Fibroblast of mammary gland (primary cell): ENCODE measurements around the gene BANK1.

Experiments
- DNase-seq: peaks from one replicate; pipeline ENCODE4 v3.0.0-alpha.2; 2010; ENCODE audit warnings: low read depth
- H3K4me3 ChIP-seq: 2 replicates; pipeline ENCODE4 v1.5.1; 2011; ENCODE audit warnings: low read depth, mild to moderate bottlenecking, low read length, moderate library complexity; ENCODE audit not compliant: control insufficient read depth
- CTCF ChIP-seq: conservative IDR thresholded peaks from 2 replicates; pipeline ENCODE4 v1.5.1; 2011; ENCODE audit warnings: low read depth, low read length, inconsistent platforms; ENCODE audit not compliant: control insufficient read depth, insufficient read depth

The BANK1 gene

DNA sequence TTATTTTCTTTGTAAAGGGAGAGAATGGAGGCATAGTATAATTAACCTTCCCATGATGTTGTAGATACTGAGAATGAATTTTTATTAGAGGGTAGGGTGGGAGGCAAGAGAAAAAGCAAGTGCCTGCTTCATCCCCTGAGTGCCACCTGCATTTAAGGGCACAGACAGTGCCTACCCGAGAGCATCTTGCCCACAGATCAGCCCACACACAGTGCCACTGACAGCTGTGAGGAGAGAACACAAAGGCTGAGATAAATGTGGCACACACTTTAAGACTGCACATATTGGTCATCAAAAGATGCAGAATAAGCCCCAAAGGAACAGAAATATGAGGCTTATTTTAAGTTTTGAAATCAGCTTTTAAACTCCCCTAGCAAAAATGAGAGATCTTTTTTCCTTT lies 304.0 kb downstream of the BANK1 start:
- TF ChIP-seq CTCF = no peak
- DNase-seq = no peak
- H3K4me3 ChIP-seq = no peak overlapping the region

GRCh38 chr4:102103368-102103767 lies 312.8 kb downstream of the BANK1 start:
- no peak overlapping the region for H3K4me3 ChIP-seq
- DNase-seq = no peak
- TF ChIP-seq CTCF = no peak

- DNase-seq = no peak
- TF ChIP-seq CTCF = no peak
- H3K4me3 ChIP-seq = no peak overlapping the region
Measured at GRCh38 chr4:102104278-102104677, 313.7 kb downstream of the BANK1 start.

GRCh38 chr4:102105983-102106382 lies 315.5 kb downstream of the BANK1 start:
- H3K4me3 ChIP-seq = no peak overlapping the region
- no peak for TF ChIP-seq CTCF
- DNase-seq = no peak

GRCh38 chr4:102114118-102114630 lies 323.6 kb downstream of the BANK1 start:
- no peak for TF ChIP-seq CTCF
- DNase-seq = no peak
- no peak overlapping the region for H3K4me3 ChIP-seq

- TF ChIP-seq CTCF = no peak
- H3K4me3 ChIP-seq = no peak overlapping the region
- no peak for DNase-seq
Measured at GRCh38 chr4:102116121-102116520, 325.6 kb downstream of the BANK1 start.

- H3K4me3 ChIP-seq = no peak overlapping the region
- TF ChIP-seq CTCF = no peak
- no peak for DNase-seq
Measured at GRCh38 chr4:102120846-102121245, 330.3 kb downstream of the BANK1 start.
